Sigmoid colon (tissue), 4 donors: Measurements from ENCODE around the gene RPL4.

Experiments used
- CTCF ChIP-seq, 4 experiments: fragments of 450-650 bp in 3 of 4; fragments of 200-600 bp in 1 of 4; IDR thresholded peaks; one replicate each; pipeline ENCODE4 v1.5.1; 2016 to 2019; ENCODE audit warnings: antibody characterized with exemption in 4 of 4, mild to moderate bottlenecking in 3 of 4, moderate library complexity in 2 of 4
- EP300 ChIP-seq, 4 donors: sonication (generic); formaldehyde crosslinking; IDR thresholded peaks; one replicate each; pipeline ENCODE4 v1.6.1; 2017; ENCODE audit warnings: antibody characterized with exemption in 4 of 4
- POLR2A ChIP-seq, 2 donors: fragments of 450-650 bp; IDR thresholded peaks; one replicate each; pipeline ENCODE4 v1.6.1; 2016; ENCODE audit warnings: antibody characterized with exemption in 2 of 2, mild to moderate bottlenecking in 2 of 2, moderate library complexity in 2 of 2
- POLR2AphosphoS5 ChIP-seq, 4 donors: sonication (generic); formaldehyde crosslinking; IDR thresholded peaks; one replicate each; pipeline ENCODE4 v1.6.1; 2017; ENCODE audit warnings: antibody characterized with exemption in 4 of 4

GRCh38 chr15:66459818-66460615 lies 44.6 kb downstream of the RPL4 start:
- TF ChIP-seq CTCF (IDR thresholded peaks at IDR 0.05): no peak
- TF ChIP-seq POLR2A (IDR thresholded peaks at IDR 0.05): no peak
- TF ChIP-seq POLR2AphosphoS5 (IDR thresholded peaks at IDR 0.05): no peak
- no peak for TF ChIP-seq EP300 (IDR thresholded peaks at IDR 0.05)
